Measurements from ENCODE around the gene DCPS.
"Not testable (repeated sequence)": the region's sequence is repeated elsewhere in the genome, so short reads cannot be mapped to it uniquely, and the experiment has no call there.

DCPS gene

GRCh38 chr11:126380909-126381308 lies 77.0 kb downstream of the DCPS start:
- ATAC-seq = no peak

GRCh38 chr11:126381960-126382359 lies 78.1 kb downstream of the DCPS start:
- not testable (repeated sequence) for H3K4me3 Mint-ChIP-seq; DNase-seq; H3K9me3 Mint-ChIP-seq; H3K27ac Mint-ChIP-seq; H3K4me1 Mint-ChIP-seq; H3K36me3 Mint-ChIP-seq (ENCODE audit: low read depth); ATAC-seq; H3K27me3 Mint-ChIP-seq

More at GRCh38 chr11:126380909-126381308, 77.0 kb downstream of the DCPS start:
- Mint-ChIP-seq H3K4me1 (no peaks in the 10 kb centered on the region), H3K4me3 (no peak overlapping the region), H3K27me3 (no peaks in the 10 kb centered on the region), H3K27ac (no peak overlapping the region), H3K36me3 (ENCODE audit: low read depth) (no peaks in the 10 kb centered on the region), H3K9me3 (no peaks in the 10 kb centered on the region)
- no peak for DNase-seq

DNA sequence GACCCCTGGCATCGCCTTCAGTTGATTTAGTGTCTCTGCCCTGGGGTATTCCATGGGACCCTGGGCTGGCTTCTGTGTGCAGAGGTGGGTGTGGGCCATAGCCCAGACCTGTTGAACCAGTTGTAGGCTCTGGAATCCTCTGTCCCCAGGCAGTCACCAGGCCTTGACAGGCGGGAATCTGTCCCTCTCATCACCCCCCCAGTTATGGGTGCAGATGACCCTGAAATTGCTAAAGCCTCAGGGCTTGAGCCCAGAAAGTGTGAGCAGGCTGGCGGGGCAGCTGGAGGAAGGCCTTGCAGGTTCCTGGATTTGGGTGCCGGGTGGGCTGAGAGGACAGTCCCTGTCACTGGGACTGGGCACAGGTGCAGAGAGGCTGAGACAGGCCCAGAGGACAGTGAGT lies 78.8 kb downstream of the DCPS start:
- not testable (repeated sequence) for H3K27me3 Mint-ChIP-seq; H3K9me3 Mint-ChIP-seq; H3K4me1 Mint-ChIP-seq; H3K27ac Mint-ChIP-seq; ATAC-seq; H3K4me3 Mint-ChIP-seq; DNase-seq; H3K36me3 Mint-ChIP-seq (ENCODE audit: low read depth)

GRCh38 chr11:126383339-126384335 lies 79.8 kb downstream of the DCPS start:
- ATAC-seq (no peak), DNase-seq (no peak)
- Mint-ChIP-seq H3K36me3 (ENCODE audit: low read depth) (no peaks in the 10 kb centered on the region), H3K9me3 (no peaks in the 10 kb centered on the region), H3K27me3 (no peaks in the 10 kb centered on the region), H3K4me1 (peaks cover 1% of the 10 kb centered on the region), H3K4me3 (no peak overlapping the region), H3K27ac (no peak overlapping the region)

DNA sequence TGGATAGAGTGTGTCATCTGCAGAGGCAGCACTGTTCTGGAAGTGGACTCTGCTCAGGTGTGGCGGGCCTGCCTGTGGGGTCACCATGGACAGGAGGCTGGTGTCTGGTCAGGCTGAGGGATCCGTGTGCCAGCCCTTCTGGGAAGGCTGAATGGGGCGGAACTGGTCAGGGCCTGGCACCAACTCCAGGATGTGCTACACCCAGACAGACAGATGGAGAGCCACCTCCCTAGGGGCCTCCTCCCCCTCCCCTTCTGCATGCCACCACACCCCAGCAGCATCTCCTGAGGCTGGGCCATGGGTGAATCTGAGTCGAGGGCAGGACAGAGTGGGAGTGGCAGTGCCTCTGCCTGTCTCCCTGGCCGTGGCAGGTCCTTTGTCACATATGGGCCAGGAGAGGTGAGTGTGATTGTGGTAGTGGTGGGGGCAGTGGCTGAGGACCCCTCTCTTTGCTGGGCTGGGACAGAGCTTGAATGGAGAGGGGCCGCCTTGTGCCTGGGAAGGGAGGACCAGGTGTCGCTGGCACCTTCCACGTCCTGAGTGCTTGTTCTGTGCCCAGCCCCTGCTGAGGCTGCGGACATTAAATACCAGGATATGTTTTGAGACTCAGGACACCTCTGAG lies 80.7 kb downstream of the DCPS start:
- Mint-ChIP-seq H3K9me3 (no peaks in the 10 kb centered on the region), H3K4me3 (no peak overlapping the region), H3K4me1 (peaks cover 1% of the 10 kb centered on the region), H3K27me3 (no peaks in the 10 kb centered on the region), H3K27ac (no peak overlapping the region), H3K36me3 (ENCODE audit: low read depth) (no peaks in the 10 kb centered on the region)
- no peak for DNase-seq
- ATAC-seq = no peak

DNA sequence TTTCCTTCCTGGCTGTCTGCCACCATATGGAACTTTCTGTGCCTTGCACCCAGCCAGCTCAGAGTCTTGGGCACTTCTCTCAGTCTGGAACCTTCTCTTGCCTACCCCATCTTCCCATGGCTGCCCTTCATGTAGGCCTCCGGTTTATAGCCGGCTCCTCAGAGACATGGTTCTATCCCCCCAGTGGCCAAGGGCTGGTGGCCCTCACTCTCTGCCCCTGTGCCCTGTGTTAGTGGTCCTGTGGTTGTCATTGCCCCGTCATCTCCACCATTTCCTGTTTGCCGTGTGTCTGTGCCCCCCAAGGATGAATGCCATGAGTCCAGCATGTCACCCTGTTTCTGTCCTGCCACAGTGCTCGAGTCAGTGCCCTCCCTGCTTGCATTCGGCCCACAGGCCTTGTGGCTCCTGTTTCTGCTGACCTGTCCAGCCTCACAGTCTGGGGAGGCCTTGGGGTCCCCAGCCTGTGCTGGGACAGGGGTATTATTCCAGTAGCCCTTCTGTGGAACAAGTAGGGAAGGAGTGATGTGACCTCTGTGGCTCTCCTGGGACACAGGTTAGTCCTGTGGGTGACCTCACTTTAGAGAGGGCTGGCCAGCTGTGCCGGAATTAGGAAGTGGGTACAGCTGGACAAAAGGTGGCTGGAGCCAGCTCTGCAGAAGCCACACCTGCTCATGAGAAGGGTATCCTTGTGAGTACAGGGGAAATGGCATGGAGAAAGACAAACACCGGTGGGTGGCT lies 82.3 kb downstream of the DCPS start:
- ATAC-seq (no peak), DNase-seq (no peak)
- Mint-ChIP-seq H3K4me3 (no peak overlapping the region), H3K9me3 (no peaks in the 10 kb centered on the region), H3K27me3 (no peaks in the 10 kb centered on the region), H3K36me3 (ENCODE audit: low read depth) (no peaks in the 10 kb centered on the region), H3K4me1 (peaks cover 1% of the 10 kb centered on the region), H3K27ac (no peak overlapping the region)

DNA sequence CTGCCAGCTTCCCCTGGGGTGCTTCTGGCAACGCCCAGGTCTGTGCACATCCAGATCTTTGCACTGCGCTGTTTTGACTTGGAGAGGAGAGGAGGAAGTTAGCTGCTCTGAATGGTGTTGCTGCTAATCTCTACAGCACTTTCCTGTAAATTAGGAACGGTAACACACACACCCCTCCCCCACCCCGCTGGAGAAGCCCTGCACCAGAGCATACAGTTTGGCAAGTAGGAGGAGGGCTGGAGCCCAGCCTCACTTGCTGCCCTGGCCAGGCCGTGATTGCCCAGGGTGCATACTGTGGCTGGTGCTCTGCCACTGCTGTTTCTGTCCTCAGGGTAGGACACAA lies 82.8 kb downstream of the DCPS start:
- not testable (repeated sequence) for H3K27ac Mint-ChIP-seq; H3K4me1 Mint-ChIP-seq; DNase-seq; ATAC-seq; H3K36me3 Mint-ChIP-seq (ENCODE audit: low read depth); H3K4me3 Mint-ChIP-seq; H3K9me3 Mint-ChIP-seq; H3K27me3 Mint-ChIP-seq

DNA sequence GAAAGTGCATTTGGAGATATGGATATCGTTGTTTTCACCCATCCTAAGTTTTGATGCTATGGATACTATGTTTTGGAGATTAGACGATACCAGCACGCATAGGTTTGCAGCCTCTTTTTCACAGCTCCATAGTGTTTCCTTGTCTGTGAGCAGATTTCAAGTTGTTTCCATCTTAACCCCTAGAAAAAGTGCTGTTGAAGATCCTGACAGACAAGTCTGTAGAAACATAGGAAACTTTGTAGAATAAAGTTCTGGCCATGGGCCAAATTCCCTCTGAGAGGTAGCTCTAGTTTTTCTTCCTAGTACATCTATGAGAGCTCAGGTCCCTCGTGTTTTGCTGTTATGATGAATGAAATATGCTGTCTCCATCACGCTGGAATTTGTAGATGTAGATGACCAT lies 84.0 kb downstream of the DCPS start:
- ATAC-seq (no peak), DNase-seq (no peak)
- H3K36me3 Mint-ChIP-seq (ENCODE audit: low read depth) = no peaks in the 10 kb centered on the region
- H3K27ac Mint-ChIP-seq = no peak overlapping the region
- H3K4me3 Mint-ChIP-seq = no peak overlapping the region
- H3K9me3 Mint-ChIP-seq = no peaks in the 10 kb centered on the region
- H3K4me1 Mint-ChIP-seq = peaks cover 5% of the 10 kb centered on the region
- no peaks in the 10 kb centered on the region for H3K27me3 Mint-ChIP-seq

DNA sequence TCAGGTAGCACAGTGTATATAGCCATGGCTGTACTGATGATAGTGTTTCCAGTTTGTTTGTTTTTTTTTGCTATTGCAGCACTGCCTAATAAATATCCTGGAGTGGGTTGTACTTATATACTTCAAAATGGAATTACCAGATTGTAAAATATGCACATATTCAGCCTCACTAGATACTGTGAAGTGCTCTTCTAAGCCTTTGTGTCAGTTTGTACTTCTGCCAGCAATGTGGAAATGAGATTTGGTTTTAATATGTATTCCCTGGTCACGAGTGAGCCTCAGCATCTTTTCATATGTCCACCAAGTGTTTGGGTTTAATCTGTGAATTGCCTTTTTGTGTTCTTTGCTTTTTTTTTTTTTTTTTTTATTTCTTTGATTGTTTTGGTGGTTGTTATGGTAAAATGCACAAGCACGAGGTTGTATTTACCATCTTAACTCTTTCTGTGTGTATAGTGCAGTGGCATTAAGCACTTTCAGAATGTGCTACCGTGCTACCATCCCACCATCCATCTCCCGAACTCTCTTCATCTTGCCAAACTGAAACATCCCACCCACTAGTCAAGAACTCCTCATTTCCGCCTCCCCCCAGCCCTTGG lies 86.5 kb downstream of the DCPS start:
- Mint-ChIP-seq H3K4me1 (peaks cover 5% of the 10 kb centered on the region), H3K4me3 (no peak overlapping the region), H3K36me3 (ENCODE audit: low read depth) (no peaks in the 10 kb centered on the region), H3K27me3 (no peaks in the 10 kb centered on the region), H3K27ac (no peak overlapping the region), H3K9me3 (no peaks in the 10 kb centered on the region)
- ATAC-seq = no peak
- no peak for DNase-seq

GRCh38 chr11:126391286-126391954 lies 87.6 kb downstream of the DCPS start:
- Mint-ChIP-seq H3K27ac (no peak overlapping the region), H3K4me1 (peaks cover 5% of the 10 kb centered on the region), H3K9me3 (no peaks in the 10 kb centered on the region), H3K36me3 (ENCODE audit: low read depth) (no peaks in the 10 kb centered on the region), H3K27me3 (no peaks in the 10 kb centered on the region), H3K4me3 (no peak overlapping the region)
- DNase-seq (no peak), ATAC-seq (no peak)

DNA sequence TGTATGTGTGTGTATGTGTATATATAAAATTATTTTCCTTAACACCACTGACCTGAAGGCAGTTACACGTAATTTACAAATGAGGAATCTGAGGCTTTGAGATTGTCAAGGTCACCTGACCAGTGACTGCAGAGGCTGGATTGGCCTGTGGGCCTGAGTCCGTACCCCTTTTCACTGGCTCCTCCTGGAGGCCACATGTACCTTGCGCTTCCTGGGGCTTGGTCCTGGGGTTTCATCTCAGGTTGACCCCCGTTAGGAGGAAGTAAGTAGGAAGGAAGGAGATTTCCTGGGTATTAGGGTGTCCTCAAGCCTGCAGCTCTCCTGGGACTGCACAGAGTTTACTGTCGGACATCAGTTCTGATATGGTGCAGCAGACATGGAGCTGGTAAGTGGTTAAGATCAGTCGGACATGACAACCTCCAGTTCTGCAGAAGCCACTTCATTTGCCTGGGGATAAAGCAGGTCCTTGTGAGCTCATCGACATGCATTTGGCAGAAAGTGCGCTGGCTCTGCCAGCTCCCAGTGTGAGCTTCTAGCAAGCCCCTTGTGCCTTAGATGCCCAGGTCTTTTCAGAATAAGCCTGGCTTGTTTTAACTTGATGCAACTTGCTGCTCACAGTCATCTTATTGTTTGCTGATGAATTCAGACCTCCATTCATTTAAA lies 88.2 kb downstream of the DCPS start:
- Mint-ChIP-seq H3K4me3 (no peak overlapping the region), H3K4me1 (peaks cover 3% of the 10 kb centered on the region), H3K9me3 (no peaks in the 10 kb centered on the region), H3K27ac (no peak overlapping the region), H3K36me3 (ENCODE audit: low read depth) (no peaks in the 10 kb centered on the region), H3K27me3 (no peaks in the 10 kb centered on the region)
- ATAC-seq = no peak
- no peak for DNase-seq

- no peaks in the 10 kb centered on the region for H3K9me3 Mint-ChIP-seq
- H3K4me1 Mint-ChIP-seq = peaks cover 3% of the 10 kb centered on the region
- DNase-seq (no peak), ATAC-seq (no peak)
- no peak overlapping the region for H3K4me3 Mint-ChIP-seq
- no peak overlapping the region for H3K27ac Mint-ChIP-seq
- no peaks in the 10 kb centered on the region for H3K36me3 Mint-ChIP-seq (ENCODE audit: low read depth)
- no peaks in the 10 kb centered on the region for H3K27me3 Mint-ChIP-seq
Observed at GRCh38 chr11:126392633-126393013, 88.8 kb downstream of the DCPS start.

- ATAC-seq (no peak), DNase-seq (no peak)
- Mint-ChIP-seq H3K9me3 (no peaks in the 10 kb centered on the region), H3K27me3 (no peaks in the 10 kb centered on the region), H3K4me3 (no peak overlapping the region), H3K4me1 (peaks cover 3% of the 10 kb centered on the region), H3K27ac (no peak overlapping the region), H3K36me3 (ENCODE audit: low read depth) (no peaks in the 10 kb centered on the region)
Observed at GRCh38 chr11:126393143-126393542, 89.3 kb downstream of the DCPS start.

- Mint-ChIP-seq H3K4me3 (no peak overlapping the region), H3K27me3 (no peaks in the 10 kb centered on the region), H3K9me3 (no peaks in the 10 kb centered on the region)
Observed at GRCh38 chr11:126394036-126394435, 90.2 kb downstream of the DCPS start.

More at GRCh38 chr11:126394036-126394435, 90.2 kb downstream of the DCPS start:
- Mint-ChIP-seq H3K27ac (no peak overlapping the region), H3K36me3 (ENCODE audit: low read depth) (no peaks in the 10 kb centered on the region), H3K4me1 (peaks cover 3% of the 10 kb centered on the region)
- ATAC-seq = no peak
- no peak for DNase-seq

Measured in activated naive CD8-positive, alpha-beta T cell treated with anti-CD3 and anti-CD28 coated beads, Interleukin-2, amount 50 U/mL, for 24 hours (primary cell).